NOMO-1 (cell line): ENCODE data around the gene DPP3.
A peak's percentile ranks its signal among the peaks of the same experiment; 100 is the strongest.
"Not testable (repeated sequence)": the region's sequence is repeated elsewhere in the genome, so short reads cannot be mapped to it uniquely, and the experiment has no call there.

ENCODE experiments used
- DNase-seq, 2 experiments: peaks; one replicate each; lab custom pipeline; 2025; ENCODE audit not compliant: unreplicated experiment in 2 of 2; lab: John Stamatoyannopoulos, UW

DPP3 gene, protein sequence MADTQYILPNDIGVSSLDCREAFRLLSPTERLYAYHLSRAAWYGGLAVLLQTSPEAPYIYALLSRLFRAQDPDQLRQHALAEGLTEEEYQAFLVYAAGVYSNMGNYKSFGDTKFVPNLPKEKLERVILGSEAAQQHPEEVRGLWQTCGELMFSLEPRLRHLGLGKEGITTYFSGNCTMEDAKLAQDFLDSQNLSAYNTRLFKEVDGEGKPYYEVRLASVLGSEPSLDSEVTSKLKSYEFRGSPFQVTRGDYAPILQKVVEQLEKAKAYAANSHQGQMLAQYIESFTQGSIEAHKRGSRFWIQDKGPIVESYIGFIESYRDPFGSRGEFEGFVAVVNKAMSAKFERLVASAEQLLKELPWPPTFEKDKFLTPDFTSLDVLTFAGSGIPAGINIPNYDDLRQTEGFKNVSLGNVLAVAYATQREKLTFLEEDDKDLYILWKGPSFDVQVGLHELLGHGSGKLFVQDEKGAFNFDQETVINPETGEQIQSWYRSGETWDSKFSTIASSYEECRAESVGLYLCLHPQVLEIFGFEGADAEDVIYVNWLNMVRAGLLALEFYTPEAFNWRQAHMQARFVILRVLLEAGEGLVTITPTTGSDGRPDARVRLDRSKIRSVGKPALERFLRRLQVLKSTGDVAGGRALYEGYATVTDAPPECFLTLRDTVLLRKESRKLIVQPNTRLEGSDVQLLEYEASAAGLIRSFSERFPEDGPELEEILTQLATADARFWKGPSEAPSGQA

DNA sequence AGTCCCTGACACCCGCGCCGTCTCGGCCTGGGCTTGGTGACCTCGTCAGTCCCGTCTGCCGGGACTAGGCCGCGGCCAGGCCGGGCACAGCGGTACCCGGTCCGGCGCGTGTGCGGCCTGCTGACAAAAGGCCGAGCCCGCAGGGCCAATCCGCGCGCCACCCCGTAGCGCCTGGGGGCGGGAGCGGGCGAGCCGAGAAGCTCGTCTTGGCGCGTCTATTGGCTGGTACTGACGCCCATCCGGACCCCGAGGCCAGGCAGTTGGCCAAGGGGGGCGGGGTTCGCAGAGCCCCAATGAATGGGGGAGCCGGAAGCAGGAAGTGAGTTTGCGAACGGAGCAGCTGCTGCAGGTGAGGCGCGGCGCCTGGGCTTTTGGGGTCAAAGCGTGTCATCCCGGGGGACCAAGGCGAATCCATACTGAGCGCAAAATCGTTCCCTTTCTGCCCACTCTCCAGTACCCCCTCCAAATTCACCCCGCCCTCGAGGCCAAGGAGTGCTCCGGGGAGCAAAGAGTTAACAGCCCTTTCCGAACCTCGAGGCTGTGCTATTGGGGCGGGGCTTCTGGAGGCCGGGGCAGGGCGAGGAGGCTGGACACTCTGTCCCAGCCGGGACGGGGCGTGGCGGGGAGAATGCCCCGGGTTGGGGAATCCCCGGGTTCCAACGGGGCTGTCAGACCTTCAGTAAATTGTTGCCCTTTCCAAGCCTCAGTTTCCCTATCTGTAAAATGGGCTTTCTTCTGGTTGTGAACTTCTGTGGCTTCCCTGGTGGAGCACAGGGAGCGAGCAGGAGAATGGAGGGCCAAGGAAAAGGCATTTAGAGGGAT lies at the start of gene DPP3:
Gene DPP3 (plus strand): TSS at position 318 of the 822 bp plus-strand sequence. CDS start 1,767 bp downstream, outside the sequence.
- peak; percentile 96 to 99 for DNase-seq

DNA sequence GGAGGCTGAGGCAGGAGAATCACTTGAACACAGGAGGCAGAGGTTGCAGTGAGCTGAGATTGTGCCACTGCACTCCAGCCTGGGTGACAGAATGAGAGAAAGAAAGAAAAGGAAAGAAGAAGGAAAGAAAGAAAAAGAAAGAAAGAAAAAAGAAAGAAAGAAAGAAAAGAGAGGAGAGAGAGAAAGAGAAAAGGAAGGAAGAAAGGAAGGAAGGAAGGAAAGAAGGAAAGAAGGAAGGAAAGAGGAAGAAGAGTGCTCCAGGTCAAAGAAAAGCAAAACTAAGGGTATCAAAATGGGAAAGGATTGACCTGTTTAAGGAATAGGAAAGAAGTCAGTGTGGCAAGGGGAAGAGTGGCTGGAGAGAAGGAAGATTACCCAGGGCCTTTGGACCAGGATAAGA lies 48.9 kb upstream of the DPP3 start:
- not testable (repeated sequence) for DNase-seq

DNA sequence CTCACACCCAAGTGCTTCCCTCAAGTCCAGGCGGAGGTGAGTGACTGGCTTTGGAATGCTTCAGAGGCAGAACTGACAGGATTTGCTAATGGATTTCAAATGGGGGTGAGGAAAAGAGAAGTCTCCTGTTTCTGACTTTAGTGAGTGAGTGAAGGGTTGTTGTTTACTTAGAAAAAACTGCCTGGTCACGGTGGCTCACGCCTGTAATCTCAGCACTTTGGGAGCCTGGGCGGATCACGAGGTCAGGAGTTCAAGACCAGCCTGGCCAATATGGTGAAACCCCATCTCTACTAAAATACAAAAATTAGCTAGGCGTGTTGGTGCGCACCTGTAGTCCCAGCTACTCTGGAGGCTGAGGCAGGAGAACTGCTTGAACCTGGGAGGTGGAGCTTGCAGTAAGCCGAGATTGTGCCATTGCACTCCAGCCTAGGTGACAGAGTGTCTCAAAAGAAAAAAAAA lies 48.3 kb upstream of the DPP3 start:
- not testable (repeated sequence) for DNase-seq

DNA sequence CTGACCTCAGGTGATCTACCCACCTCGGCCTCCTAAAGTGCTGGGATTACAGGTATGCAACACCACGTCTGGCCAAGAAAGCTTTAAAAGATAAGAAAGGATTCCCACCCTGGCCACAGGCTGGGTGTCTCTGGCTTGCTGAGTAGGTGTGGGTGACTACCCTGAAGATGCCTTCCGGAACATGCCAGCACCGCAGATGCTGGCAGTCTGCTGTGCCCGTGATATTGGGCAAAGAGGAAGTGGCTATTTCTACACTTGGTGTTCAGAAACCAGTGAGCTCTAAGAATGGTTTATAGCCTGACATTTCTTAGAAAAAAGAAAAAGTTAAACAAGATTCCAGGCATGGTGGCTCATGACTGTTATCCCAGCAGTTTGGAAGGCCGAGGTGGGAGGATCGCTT lies 47.6 kb upstream of the DPP3 start:
- peak in 1 of 2 experiments; percentile 58 for DNase-seq

DNA sequence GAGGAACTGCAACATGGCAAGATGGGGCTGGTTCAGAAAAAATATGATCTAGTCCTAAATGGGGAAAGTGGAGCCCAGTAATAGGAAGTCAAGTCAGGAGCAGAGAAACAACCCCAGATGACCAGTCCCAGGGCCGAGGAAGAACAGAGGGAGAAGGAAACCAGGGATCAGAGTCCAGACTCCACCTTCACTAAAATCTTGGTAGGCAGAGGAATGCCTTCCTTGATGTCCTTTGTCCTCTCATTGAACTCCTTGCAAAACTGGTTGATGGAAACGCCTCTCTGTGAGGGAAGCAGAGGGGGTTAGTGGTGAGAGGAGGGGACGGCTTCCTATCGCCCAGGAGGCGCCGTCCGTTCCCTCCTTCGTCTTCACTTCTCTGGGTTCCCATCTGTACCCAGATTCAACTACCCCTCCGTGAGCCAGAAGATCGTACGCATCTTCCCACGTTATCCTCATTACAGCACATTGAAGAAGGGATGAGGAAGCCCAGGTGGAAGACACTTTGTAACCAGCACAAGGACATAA lies 42.2 kb upstream of the DPP3 start:
- DNase-seq: peak in 1 of 2 experiments; percentile 17

DNA sequence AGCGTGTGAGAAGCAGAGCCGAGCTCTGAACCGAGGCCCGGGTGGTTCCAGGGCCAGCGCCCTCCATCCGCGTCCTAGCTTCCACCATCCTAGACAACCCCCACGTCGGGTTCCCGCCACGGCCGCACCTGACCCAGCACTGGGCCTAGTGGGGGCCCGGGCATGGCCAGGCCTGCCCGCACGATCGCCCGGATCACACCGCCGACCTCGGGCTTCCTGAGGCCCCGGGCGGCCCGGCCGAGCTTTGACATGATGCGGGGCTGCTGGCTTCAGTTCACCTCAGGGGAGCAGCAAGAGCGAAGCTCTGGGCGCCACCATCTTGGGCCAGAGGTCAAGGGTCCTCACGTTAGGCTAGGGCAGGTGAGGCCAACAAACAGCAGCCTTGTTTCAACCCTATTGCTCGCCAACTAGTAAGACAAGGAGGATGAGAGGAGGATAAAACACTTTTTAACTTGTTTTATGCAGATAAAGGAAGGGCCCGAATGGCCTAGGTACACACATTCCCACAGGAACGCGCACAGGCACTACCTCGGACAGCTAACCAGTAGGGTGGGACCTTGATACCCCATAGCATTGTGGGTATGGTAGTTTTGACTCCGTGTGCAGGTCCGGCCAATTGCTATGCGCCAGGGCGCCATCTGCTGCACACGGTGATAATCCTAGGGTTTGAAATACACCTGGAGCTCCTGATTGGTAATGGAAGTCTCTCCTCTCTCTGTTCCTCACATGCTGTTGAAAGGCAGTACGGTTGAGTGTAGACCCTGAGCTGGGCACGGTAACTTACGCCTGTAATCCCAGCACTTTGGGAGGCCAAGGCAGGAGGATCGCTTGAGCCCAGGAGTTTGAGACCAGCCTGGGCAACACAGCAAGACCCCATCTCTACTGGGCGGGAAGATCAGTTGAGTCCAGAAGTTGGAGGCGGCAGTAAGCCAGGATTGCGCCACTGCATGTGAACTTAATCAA lies 41.4 kb upstream of the DPP3 start, which contains the start of gene MRPL11:
Gene MRPL11 (minus strand): TSS at position 345 of the 963 bp plus-strand sequence. CDS start 94 bp downstream, at position 251.
- peak; percentile 92 to 94 for DNase-seq

DNA sequence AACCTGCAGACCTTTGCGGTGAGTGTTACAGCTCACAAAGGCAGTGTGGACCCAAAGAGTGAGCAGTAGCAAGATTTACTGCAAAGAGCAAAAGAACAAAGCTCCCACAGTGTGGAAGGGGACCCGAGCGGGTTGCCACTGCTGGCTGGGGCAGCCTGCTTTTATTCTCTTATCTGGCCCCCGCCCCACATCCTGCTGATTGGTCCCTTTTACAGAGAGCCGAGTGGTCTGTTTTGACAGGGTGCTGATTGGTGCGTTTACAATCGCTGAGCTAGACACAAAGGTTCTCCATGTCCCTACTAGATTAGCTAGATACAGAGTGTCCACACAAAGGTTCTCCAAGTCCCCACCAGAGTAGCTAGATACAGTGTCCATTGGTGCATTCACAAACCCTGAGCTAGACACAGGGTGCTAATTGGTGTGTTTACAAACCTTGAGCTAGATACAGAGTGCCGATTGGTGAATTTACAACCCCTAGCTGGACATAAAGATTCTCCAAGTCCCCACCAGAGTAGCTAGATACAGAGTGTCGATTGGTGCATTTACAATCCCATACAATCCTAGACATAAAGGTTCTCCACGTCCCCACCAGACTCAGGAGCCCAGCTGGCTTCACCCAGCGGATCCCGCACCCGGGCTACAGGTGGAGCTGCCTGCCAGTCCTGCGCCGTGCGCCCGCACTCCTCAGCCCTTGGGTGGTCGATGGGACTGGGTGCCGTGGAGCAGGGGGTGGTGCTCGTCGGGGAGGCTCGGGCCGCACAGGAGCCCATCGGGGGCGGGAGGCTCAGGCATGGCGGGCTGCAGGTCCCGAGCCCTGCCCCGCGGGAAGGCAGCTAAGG lies 39.9 kb upstream of the DPP3 start:
- not testable (repeated sequence) for DNase-seq

DNA sequence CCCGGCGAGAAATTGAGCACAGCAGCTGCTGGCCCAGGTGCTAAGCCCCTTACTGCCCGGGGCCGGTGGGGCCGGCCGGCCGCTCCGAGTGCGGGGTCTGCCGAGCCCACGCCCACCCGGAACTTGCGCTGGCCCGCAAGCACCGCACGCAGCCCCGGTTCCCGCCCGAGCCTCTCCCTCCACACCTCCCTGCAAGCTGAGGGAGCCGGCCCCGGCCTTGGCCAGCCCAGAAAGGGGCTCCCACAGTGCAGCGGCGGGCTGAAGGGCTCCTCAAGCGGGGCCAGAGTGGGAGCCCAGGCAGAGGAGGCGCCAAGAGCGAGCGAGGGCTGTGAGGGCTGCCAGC lies 39.3 kb upstream of the DPP3 start:
- DNase-seq: not testable (repeated sequence)

DNA sequence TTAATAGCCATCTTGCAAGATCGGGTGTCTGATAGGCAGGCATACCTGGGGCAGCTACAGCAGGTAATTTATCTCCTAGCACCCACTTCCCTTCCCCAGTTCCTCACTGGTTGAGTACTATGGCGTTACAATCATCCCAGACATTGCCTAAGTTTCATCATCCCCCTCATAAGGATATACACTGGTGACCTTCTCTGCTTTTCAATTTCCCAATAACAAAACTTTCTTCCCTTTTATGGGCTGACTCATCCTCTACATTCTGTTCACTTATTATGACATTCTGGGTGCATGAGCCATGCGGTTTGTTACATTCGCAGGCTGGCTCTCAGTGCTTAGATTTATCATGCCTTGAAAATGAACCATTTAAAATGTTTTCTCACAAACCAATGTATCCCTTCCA lies 36.6 kb upstream of the DPP3 start:
- DNase-seq: peak; percentile 85 to 99

DNA sequence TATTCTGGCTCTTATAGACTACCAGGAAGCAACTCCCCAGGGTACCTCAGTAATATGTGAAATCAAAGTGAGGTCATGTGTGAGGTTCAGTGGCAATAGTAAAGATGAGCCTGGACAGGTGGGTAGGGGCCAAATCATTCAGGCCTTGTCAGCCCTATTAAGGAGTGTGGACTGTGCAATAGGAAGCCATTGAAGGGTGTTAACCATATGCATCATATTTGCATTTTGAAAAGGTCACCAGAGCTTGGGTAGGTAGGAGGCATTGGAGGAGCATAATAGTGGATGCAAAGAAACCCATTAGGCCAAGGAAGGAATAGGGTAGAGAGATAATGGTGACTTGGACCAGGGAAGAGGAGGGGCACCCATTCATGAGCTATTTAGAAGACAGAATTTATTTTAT lies 33.2 kb upstream of the DPP3 start:
- DNase-seq: no peak

DNA sequence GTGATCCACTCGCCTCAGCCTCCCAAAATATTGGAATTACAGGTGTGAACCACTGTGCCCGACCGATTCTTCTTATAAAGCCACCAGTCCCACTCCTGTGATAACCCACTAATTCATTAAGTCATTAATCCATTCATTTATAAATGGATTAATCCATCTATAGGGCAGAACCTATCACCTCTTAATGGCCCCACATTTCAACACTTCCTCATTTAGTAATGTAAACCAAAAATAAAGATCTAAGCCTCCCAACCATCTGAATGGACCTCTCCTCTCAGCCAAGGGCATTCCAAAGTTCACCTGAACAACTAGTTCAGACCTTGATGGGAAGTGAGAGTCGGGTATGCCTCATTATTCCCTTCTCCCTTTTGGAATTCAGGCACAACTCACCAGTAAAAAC lies 31.7 kb upstream of the DPP3 start:
- DNase-seq: peak in 1 of 2 experiments; percentile 31

DNA sequence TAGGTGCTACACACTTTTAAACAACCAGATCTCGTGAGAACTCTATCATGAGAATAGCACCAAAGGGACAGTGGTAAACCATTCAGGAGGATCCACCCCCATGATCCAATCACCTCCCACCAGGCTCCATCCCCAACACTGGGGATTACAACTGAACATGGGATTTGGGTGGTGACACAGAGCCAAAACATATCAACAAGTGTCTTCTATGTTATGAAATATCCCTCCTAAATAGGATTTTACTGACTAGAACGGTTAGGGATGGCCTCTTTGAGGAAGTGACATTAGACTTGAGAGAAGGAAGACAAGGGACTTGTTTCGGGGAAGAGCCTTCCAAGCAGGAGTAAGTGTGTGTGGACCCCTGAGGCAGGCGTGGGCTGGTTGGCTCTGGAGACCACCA lies 29.7 kb upstream of the DPP3 start:
- DNase-seq: peak; percentile 29 to 74

DNA sequence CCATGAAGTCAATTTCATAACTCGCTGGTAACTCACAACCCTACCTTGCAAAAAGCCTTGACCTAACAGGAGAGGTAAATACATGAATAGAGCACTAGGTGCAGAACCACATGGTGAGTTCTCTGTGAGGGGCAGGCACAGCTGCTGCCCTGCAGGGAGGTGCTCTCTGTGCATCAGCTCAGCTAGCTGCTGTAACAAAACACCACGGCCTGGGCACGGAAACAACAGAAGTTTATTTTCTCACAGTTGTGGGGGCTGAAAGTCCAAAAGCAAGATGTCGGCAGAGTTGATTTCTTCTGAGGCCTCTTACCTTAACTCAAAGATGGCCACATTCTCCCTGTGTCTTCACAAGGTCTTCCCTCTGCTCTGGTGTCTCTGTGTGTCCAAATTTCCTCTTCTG lies 28.6 kb upstream of the DPP3 start:
- DNase-seq: no peak

DNA sequence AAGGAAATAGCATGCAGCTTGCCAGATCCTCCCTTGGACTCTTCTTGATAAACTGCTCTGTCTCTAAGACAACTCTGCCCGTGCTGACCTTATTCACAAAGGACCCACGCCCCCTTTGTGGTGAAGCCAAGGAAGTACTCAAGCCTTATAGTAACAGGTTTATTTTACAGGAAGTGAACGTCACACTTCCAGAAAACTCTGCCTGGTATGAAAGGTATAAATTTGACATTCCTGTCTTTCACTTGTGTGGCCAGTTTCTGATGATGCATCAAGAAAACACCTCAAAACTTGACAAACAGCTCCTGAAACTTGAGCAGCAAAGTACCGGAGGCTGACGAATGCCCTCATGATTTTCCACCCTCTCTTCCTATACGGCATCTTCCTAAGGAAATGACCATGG lies 26.0 kb upstream of the DPP3 start:
- peak in 1 of 2 experiments; percentile 2 for DNase-seq

DNA sequence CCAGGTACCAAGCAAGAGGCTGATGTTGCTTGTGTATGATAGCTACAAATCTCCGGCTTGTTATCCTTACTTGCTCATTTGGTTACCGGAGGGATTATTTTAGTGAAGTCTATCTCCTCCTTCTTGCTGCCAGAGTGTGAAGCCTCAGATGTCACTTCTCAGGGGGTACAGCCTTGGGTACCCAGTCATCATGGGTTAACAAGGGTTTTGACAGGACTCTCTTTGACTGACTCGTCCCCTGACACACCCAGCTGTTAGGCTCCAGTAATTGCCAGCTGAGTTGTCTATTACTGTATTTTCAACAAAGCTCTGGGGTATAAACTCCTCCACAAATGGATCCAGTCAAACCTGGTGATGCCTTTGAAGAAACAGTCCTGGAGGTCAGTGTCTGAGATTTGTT lies 25.4 kb upstream of the DPP3 start:
- no peak for DNase-seq

DNA sequence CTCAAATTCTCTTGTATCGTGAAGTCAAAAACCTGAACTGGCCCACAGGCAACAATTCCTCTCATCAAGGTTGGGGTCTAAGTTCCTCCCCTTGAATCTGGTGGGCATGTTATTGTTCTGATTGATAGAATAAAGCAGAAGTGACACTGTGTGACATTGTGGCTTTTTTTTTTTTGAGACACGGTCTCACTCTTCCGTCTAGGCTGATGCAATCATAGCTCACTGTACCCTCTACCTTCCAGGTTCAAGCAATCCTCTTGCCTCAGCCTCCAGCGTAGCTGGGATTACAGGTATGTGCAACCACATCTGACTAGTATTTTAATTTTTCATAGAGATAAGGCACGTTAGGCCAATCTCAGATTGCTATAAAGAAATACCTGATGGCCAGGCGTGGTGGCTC lies 22.4 kb upstream of the DPP3 start:
- peak in 1 of 2 experiments; percentile 88 for DNase-seq

DNA sequence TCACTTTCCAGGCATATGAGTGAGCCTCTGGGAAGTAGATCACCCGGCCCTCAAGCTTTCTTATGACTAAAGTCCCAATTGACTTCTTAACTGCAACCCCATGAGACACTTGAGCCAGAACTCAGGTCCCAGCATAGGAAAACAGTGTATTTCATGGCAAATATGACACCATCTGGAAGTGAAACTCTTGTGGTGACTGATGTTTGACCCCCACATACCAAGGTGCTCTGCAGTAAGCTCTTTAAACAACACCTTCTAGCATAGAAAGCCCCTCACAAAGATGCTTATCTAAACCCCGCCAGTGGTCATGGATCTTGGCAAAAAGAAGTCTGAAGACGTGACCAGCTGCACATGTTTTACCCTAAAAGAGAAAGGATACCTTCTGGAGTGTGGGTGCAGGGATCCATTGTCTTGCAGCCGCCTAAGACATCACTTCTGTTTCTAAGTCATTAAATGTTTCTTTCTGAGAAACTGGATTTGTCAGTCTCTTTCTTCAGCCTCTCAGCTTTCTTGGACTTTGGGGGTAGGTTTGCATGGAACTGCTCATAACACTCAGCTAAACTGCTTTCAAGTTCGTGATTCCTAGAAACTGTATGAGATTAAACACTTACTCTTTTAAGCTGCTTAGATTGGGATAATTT lies 21.0 kb upstream of the DPP3 start:
- DNase-seq: peak; percentile 57 to 87

DNA sequence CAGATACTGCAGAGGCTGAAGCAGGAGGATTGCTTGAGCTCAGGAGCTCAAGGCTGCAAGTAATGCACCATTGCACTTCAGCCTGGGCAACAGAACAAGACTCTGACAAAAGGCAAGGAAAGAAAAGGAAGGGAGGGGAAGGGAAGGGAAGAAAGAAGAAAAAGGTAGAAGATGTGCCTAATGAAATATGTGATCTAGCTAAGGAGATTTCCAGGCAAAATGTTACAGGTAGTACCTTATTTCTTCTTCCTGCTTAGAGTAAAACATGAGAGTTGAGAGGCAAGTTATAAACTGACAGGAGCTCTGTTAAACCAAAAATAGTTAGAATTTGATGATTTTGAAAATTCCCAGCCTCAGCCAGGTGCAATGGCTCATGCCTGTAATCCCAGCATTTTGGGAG lies 18.2 kb upstream of the DPP3 start:
- no peak for DNase-seq
